Stimulated activated CD4-positive, alpha-beta T cell treated with anti-CD3 and anti-CD28 coated beads, Interleukin-2, amount 100 ng/mL, for 24 hours (primary cell): Measurements from ENCODE around the gene MAP7D2.

Source experiments
- DNase-seq, 2 donors: peaks; one replicate each; pipeline ENCODE4 v3.0.0-alpha.2; 2020

Gene MAP7D2

GRCh38 chrX:20112022-20112774, 4.5 kb downstream of the MAP7D2 start:
- no peak for DNase-seq

- DNase-seq: no peak
These were observed 5.4 kb downstream of the MAP7D2 start for GRCh38 chrX:20111271-20111670.

- no peak for DNase-seq
These were observed 14.6 kb downstream of the MAP7D2 start for GRCh38 chrX:20101934-20102581.

GRCh38 chrX:20091499-20091898, 25.2 kb downstream of the MAP7D2 start:
- DNase-seq: no peak

GRCh38 chrX:20089845-20090244, 26.9 kb downstream of the MAP7D2 start:
- DNase-seq: no peak

- DNase-seq: no peak
These were observed 36.4 kb downstream of the MAP7D2 start for GRCh38 chrX:20080277-20080676.

- no peak for DNase-seq
These were observed 45.1 kb downstream of the MAP7D2 start for GRCh38 chrX:20071511-20072079.

GRCh38 chrX:20067709-20068561, 48.8 kb downstream of the MAP7D2 start:
- no peak for DNase-seq

- peak in 1 of 2 donors; percentile 19 for DNase-seq
These were observed 49.6 kb downstream of the MAP7D2 start for GRCh38 chrX:20066968-20067708.

- peak in 1 of 2 donors; percentile 4 for DNase-seq
These were observed 52.9 kb downstream of the MAP7D2 start for GRCh38 chrX:20063716-20064351.

GRCh38 chrX:20063153-20063552, 53.6 kb downstream of the MAP7D2 start:
- no peak for DNase-seq

- no peak for DNase-seq
These were observed 54.9 kb downstream of the MAP7D2 start for GRCh38 chrX:20061855-20062254.

- no peak for DNase-seq
These were observed 55.6 kb downstream of the MAP7D2 start for GRCh38 chrX:20060961-20061748.

- no peak for DNase-seq
These were observed 57.1 kb downstream of the MAP7D2 start for GRCh38 chrX:20059467-20060128.

GRCh38 chrX:20057479-20057878, 59.2 kb downstream of the MAP7D2 start:
- no peak for DNase-seq

- DNase-seq: no peak
These were observed 60.0 kb downstream of the MAP7D2 start for GRCh38 chrX:20056704-20057103.

- no peak for DNase-seq
These were observed 63.2 kb downstream of the MAP7D2 start for GRCh38 chrX:20053537-20053936.

- DNase-seq: no peak
These were observed 69.8 kb downstream of the MAP7D2 start for GRCh38 chrX:20046864-20047263.

GRCh38 chrX:20046223-20046622, 70.5 kb downstream of the MAP7D2 start:
- DNase-seq: no peak

GRCh38 chrX:20042221-20042620, 74.5 kb downstream of the MAP7D2 start:
- no peak for DNase-seq

- no peak for DNase-seq
These were observed 77.7 kb downstream of the MAP7D2 start for GRCh38 chrX:20038966-20039365.
